Sigmoid colon (tissue), 7 donors: ENCODE measurements around the gene TMEM9. TPM values are rescaled to one million over a fixed set of nuclear protein-coding genes. Genes with fewer than 3 reads are reported as not detected.

Source experiments
- DNase-seq: peaks from one replicate; pipeline ENCODE4 v3.0.0-alpha.2; 2019
- H3K27ac ChIP-seq, 4 donors: fragments of 200-600 bp; sonication (generic); one replicate each; pipeline ENCODE4 v1.5.1; 2016 to 2019; ENCODE audit warnings: mild to moderate bottlenecking in 1 of 4
- H3K27me3 ChIP-seq, 3 donors: fragments of 200-600 bp; sonication (generic); one replicate each; pipeline ENCODE4 v1.5.1; 2019; ENCODE audit warnings: mild to moderate bottlenecking in 1 of 3
- H3K36me3 ChIP-seq, 4 donors: fragments of 200-600 bp; sonication (generic); one replicate each; pipeline ENCODE4 v1.5.1; 2016 to 2019
- H3K4me1 ChIP-seq, 4 donors: fragments of 200-600 bp; sonication (generic); one replicate each; pipeline ENCODE4 v1.5.1; 2017 to 2019
- H3K4me3 ChIP-seq, 4 donors: fragments of 200-600 bp; sonication (generic); one replicate each; pipeline ENCODE4 v1.5.1; 2017 to 2019; ENCODE audit warnings: mild to moderate bottlenecking in 2 of 4, moderate library complexity in 1 of 4
- H3K9me3 ChIP-seq, 4 donors: fragments of 200-600 bp in 3 of 4; sonication (generic) in 3 of 4; one replicate each; pipeline versions ENCODE4 v1.5.1 to v1.6.1; 2013 to 2019
- CTCF ChIP-seq, 4 experiments: fragments of 450-650 bp in 3 of 4; fragments of 200-600 bp in 1 of 4; IDR thresholded peaks; one replicate each; pipeline ENCODE4 v1.5.1; 2016 to 2019; ENCODE audit warnings: antibody characterized with exemption in 4 of 4, mild to moderate bottlenecking in 3 of 4, moderate library complexity in 2 of 4
- EP300 ChIP-seq, 4 donors: sonication (generic); formaldehyde crosslinking; IDR thresholded peaks; one replicate each; pipeline ENCODE4 v1.6.1; 2017; ENCODE audit warnings: antibody characterized with exemption in 4 of 4
- POLR2A ChIP-seq, 2 donors: fragments of 450-650 bp; IDR thresholded peaks; one replicate each; pipeline ENCODE4 v1.6.1; 2016; ENCODE audit warnings: antibody characterized with exemption in 2 of 2, mild to moderate bottlenecking in 2 of 2, moderate library complexity in 2 of 2
- POLR2AphosphoS5 ChIP-seq, 4 donors: sonication (generic); formaldehyde crosslinking; IDR thresholded peaks; one replicate each; pipeline ENCODE4 v1.6.1; 2017; ENCODE audit warnings: antibody characterized with exemption in 4 of 4
- WGBS, 2 donors: extraction: QIAGEN DNeasy Blood & Tissue Kit; methylation state at CpG; one replicate each; pipeline ENCODE4 v1.1.7; 2013; 5-methylcytosine and 5-hydroxymethylcytosine counted together
- intact Hi-C: fragments of 100-400 bp; cut with DNase I; formaldehyde crosslinking; loops from one replicate; pipeline ENCODE4 v1.15.1; 2023
- polyA plus RNA-seq, 3 donors: library from polyadenylated mRNA; stranded (reverse); fragments of 200-250 nt; gene quantifications; one replicate each; pipeline ENCODE4 v1.2.3, GENCODE V29; 2013
- total RNA-seq, 4 donors: library from RNA; depleted of rRNA; stranded (reverse); fragments of >200 nt; gene quantifications; one replicate each; pipeline ENCODE4 v1.1.0, GENCODE V29; 2016
- donor health status: healthy with polysubstance abuse.
- donor health status: Bipolar disorder and iron deficiency.
- donor health status: healthy.

The TMEM9 gene
- total and polyA plus RNA-seq, 7 donors = 12.9 to 78.3 (median 56.2) TPM

DNA sequence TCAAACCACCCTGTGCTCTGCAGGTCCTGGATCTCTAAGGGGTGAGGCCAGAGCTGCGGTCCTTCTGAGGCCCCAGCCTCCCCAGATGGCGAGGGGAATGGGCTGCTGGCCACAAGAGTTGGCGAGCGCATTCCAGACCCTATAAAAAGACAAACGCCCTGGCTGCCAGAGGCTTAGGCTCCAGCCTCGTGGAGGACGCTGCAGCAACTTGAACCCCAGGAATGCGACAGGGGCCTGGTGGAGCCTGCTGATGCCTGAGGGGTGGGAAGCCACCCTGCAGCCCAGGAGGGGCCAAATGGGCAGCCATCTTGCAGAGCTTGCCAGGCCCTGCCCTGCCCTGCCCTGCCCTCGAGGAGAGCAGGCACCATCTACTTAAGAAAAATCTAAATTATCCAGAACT lies 50.6 kb downstream of the TMEM9 start:
- no peaks in the 10 kb centered on the region for H3K36me3 ChIP-seq
- TF ChIP-seq POLR2AphosphoS5 (IDR thresholded peaks at IDR 0.05) = no peak
- TF ChIP-seq POLR2A (IDR thresholded peaks at IDR 0.05) = no peak
- no peak for TF ChIP-seq CTCF (IDR thresholded peaks at IDR 0.05)
- no peak for TF ChIP-seq EP300 (IDR thresholded peaks at IDR 0.05)
- H3K4me3 ChIP-seq = no peak overlapping the region
- intact Hi-C loops = no loop called here
- 79 to 80% methylated on average over 9 of the region's 9 CpGs for WGBS, 2 donors
- DNase-seq = no peak
- no peak overlapping the region for H3K27ac ChIP-seq
- no peaks in the 10 kb centered on the region for H3K27me3 ChIP-seq
- H3K4me1 ChIP-seq = no peaks in the 10 kb centered on the region
- H3K9me3 ChIP-seq = no peaks in the 10 kb centered on the region

GRCh38 chr1:201100169-201100930 lies 53.9 kb downstream of the TMEM9 start:
- TF ChIP-seq POLR2AphosphoS5 (IDR thresholded peaks at IDR 0.05) (no peak), CTCF (IDR thresholded peaks at IDR 0.05) (no peak), EP300 (IDR thresholded peaks at IDR 0.05) (no peak), POLR2A (IDR thresholded peaks at IDR 0.05) (no peak)
- Histone ChIP-seq H3K4me3 (no peak overlapping the region), H3K9me3 (no peaks in the 10 kb centered on the region), H3K27me3 (no peaks in the 10 kb centered on the region), H3K36me3 (no peaks in the 10 kb centered on the region), H3K4me1 (no peaks in the 10 kb centered on the region), H3K27ac (no peak overlapping the region)
- DNase-seq = no peak
- intact Hi-C loops = no loop called here
- whole genome bisulfite sequencing, 2 donors = 90 to 92% methylated on average over 12 of the region's 12 CpGs

- Histone ChIP-seq H3K36me3 (no peaks in the 10 kb centered on the region), H3K27me3 (no peaks in the 10 kb centered on the region), H3K4me3 (no peak overlapping the region), H3K4me1 (no peaks in the 10 kb centered on the region), H3K27ac (no peak overlapping the region), H3K9me3 (no peaks in the 10 kb centered on the region)
- no peak for DNase-seq
- WGBS, 2 donors = 75 to 77% methylated on average over 5 of the region's 5 CpGs
- intact Hi-C loops = no loop called here
- no peak for TF ChIP-seq EP300 (IDR thresholded peaks at IDR 0.05)
- no peak for TF ChIP-seq POLR2AphosphoS5 (IDR thresholded peaks at IDR 0.05)
- no peak for TF ChIP-seq POLR2A (IDR thresholded peaks at IDR 0.05)
- no peak for TF ChIP-seq CTCF (IDR thresholded peaks at IDR 0.05)
Measured at GRCh38 chr1:201098992-201099677, 55.1 kb downstream of the TMEM9 start.

- Histone ChIP-seq H3K27ac (no peak overlapping the region), H3K27me3 (no peaks in the 10 kb centered on the region), H3K36me3 (no peaks in the 10 kb centered on the region), H3K4me1 (no peaks in the 10 kb centered on the region), H3K4me3 (no peak overlapping the region), H3K9me3 (no peaks in the 10 kb centered on the region)
- intact Hi-C loops = no loop called here
- no peak for DNase-seq
- TF ChIP-seq CTCF (IDR thresholded peaks at IDR 0.05) = no peak
- 86 to 87% methylated on average over 17 of the region's 17 CpGs for WGBS, 2 donors
Measured at GRCh38 chr1:201096977-201097856, 57.1 kb downstream of the TMEM9 start.
